Measurements from ENCODE around the gene DTNA.

Gene DTNA

GRCh38 chr18:34863702-34864101, 153.6 kb downstream of the DTNA start:
- TF ChIP-seq TCF12 (IDR thresholded peaks at IDR 0.05; ENCODE audit: low read depth) (no peak), TAF1 (IDR thresholded peaks at IDR 0.05; ENCODE audit: low read depth) (no peak), EGR1 (IDR thresholded peaks at IDR 0.05) (no peak), YY1 (IDR thresholded peaks at IDR 0.05; ENCODE audit: low read depth) (no peak), EP300 (IDR thresholded peaks at IDR 0.05; ENCODE audit: borderline replicate concordance) (no peak), TEAD4 (IDR thresholded peaks at IDR 0.05) (no peak), REST (IDR thresholded peaks at IDR 0.05; ENCODE audit: low read depth) (no peak), FOXM1 (IDR thresholded peaks at IDR 0.05; ENCODE audit: borderline replicate concordance, low read depth) (no peak), ZBTB7A (IDR thresholded peaks at IDR 0.05; ENCODE audit: low read depth) (no peak)

- TF ChIP-seq USF1 (IDR thresholded peaks at IDR 0.05) (peak; percentile 51), CEBPB (IDR thresholded peaks at IDR 0.05) (no peak)
These were observed 154.9 kb downstream of the DTNA start for GRCh38 chr18:34864836-34865497.

GRCh38 chr18:34866310-34866709, 156.2 kb downstream of the DTNA start:
- TF ChIP-seq REST (IDR thresholded peaks at IDR 0.05; ENCODE audit: low read depth) = no peak
- TF ChIP-seq NFIC (IDR thresholded peaks at IDR 0.05) = no peak
- no peak for TF ChIP-seq USF1 (IDR thresholded peaks at IDR 0.05)
- no peak for TF ChIP-seq MAX (IDR thresholded peaks at IDR 0.05)
- TF ChIP-seq EGR1 (IDR thresholded peaks at IDR 0.05) = no peak
- no peak for TF ChIP-seq CREB1 (IDR thresholded peaks at IDR 0.05; ENCODE audit: low read depth)
- no peak for TF ChIP-seq TAF1 (IDR thresholded peaks at IDR 0.05; ENCODE audit: low read depth)
- no peak for TF ChIP-seq TCF12 (IDR thresholded peaks at IDR 0.05; ENCODE audit: low read depth)
- TF ChIP-seq FOXM1 (IDR thresholded peaks at IDR 0.05; ENCODE audit: borderline replicate concordance, low read depth) = no peak
- TF ChIP-seq CEBPB (IDR thresholded peaks at IDR 0.05) = no peak
- no peak for TF ChIP-seq RAD21 (IDR thresholded peaks at IDR 0.05; ENCODE audit: low read depth)
- TF ChIP-seq ZBTB7A (IDR thresholded peaks at IDR 0.05; ENCODE audit: low read depth) = no peak
- TF ChIP-seq EP300 (IDR thresholded peaks at IDR 0.05; ENCODE audit: borderline replicate concordance) = no peak
- TF ChIP-seq YY1 (IDR thresholded peaks at IDR 0.05; ENCODE audit: low read depth) = no peak

GRCh38 chr18:34866739-34867138, 156.6 kb downstream of the DTNA start:
- TF ChIP-seq RAD21 (IDR thresholded peaks at IDR 0.05; ENCODE audit: low read depth) (peak; percentile 30), TCF12 (IDR thresholded peaks at IDR 0.05; ENCODE audit: low read depth) (no peak)

- TF ChIP-seq EP300 (IDR thresholded peaks at IDR 0.05; ENCODE audit: borderline replicate concordance) = no peak
- TF ChIP-seq EGR1 (IDR thresholded peaks at IDR 0.05) = no peak
- no peak for TF ChIP-seq ZBTB7A (IDR thresholded peaks at IDR 0.05; ENCODE audit: low read depth)
- TF ChIP-seq TCF12 (IDR thresholded peaks at IDR 0.05; ENCODE audit: low read depth) = no peak
- TF ChIP-seq CREB1 (IDR thresholded peaks at IDR 0.05; ENCODE audit: low read depth) = no peak
- no peak for TF ChIP-seq YY1 (IDR thresholded peaks at IDR 0.05; ENCODE audit: low read depth)
- no peak for TF ChIP-seq CEBPB (IDR thresholded peaks at IDR 0.05)
- peak; percentile 12; the same call in 1 of the 2 replicates for TF ChIP-seq RAD21 (IDR thresholded peaks at IDR 0.05; ENCODE audit: low read depth)
These were observed 157.4 kb downstream of the DTNA start for GRCh38 chr18:34867520-34867919.

GRCh38 chr18:34870555-34871310, 160.6 kb downstream of the DTNA start:
- TF ChIP-seq TCF12 (IDR thresholded peaks at IDR 0.05; ENCODE audit: low read depth) (no peak), TAF1 (IDR thresholded peaks at IDR 0.05; ENCODE audit: low read depth) (no peak), TEAD4 (IDR thresholded peaks at IDR 0.05) (no peak), REST (IDR thresholded peaks at IDR 0.05; ENCODE audit: low read depth) (no peak), EGR1 (IDR thresholded peaks at IDR 0.05) (no peak), MAX (IDR thresholded peaks at IDR 0.05) (no peak), CEBPB (IDR thresholded peaks at IDR 0.05) (no peak), USF1 (IDR thresholded peaks at IDR 0.05) (no peak), NFIC (IDR thresholded peaks at IDR 0.05) (no peak), YY1 (IDR thresholded peaks at IDR 0.05; ENCODE audit: low read depth) (no peak), RAD21 (IDR thresholded peaks at IDR 0.05; ENCODE audit: low read depth) (no peak)
